NCI-H226 (cell line): ENCODE measurements around the gene DTX1.
"Not testable (repeated sequence)": the region's sequence is repeated elsewhere in the genome, so short reads cannot be mapped to it uniquely, and the experiment has no call there.

ENCODE experiments used
- DNase-seq: peaks from one replicate; pipeline ENCODE4 v3.0.0-alpha.2; 2015

DTX1 gene

GRCh38 chr12:113097716-113098440 is 41.3 kb downstream of the DTX1 start:
- DNase-seq, result no peak

GRCh38 chr12:113098441-113099028 is 42.0 kb downstream of the DTX1 start:
- peak; percentile 68 for DNase-seq

DNA sequence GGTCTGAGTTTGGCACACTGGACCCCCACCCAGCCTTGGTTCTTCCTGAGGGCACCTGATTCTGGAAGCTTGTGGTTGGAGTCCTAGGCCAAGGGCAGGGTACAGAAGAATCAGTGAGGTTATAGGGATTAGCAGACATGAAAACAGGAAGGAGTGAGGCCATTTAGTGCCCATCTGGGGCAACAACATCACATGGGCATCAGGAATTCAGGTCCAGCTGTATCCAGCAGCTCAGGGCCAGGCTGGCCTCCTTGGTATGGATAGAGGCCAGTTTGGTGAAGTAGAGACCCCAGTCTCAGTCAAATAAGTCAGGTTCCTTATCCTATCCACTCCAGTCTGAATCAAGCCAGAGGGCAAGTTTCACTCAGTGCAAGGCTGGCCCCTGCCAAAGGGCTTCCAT is 42.8 kb downstream of the DTX1 start:
- DNase-seq, result no peak

GRCh38 chr12:113099764-113100163 is 43.2 kb downstream of the DTX1 start:
- no peak for DNase-seq

DNA sequence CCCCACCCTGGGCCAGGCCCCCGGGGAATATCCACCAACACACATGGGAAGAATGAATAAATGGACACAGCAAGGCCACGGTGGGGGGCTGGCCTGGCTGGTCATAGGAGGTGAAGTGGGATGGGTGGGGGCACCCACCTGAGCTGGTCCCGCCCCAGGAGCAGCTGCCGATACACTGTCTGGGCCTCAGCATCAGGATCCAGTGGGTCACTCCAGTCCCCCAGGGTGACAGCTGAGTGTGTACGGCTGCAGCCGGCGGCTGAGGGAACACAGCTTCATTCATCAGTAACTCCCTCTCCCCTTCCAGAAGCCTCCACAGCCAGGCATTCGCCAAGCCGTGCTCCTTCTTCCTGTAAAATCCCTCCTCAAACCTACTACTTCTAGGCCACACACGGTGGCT is 45.2 kb downstream of the DTX1 start:
- DNase-seq, result no peak

DNA sequence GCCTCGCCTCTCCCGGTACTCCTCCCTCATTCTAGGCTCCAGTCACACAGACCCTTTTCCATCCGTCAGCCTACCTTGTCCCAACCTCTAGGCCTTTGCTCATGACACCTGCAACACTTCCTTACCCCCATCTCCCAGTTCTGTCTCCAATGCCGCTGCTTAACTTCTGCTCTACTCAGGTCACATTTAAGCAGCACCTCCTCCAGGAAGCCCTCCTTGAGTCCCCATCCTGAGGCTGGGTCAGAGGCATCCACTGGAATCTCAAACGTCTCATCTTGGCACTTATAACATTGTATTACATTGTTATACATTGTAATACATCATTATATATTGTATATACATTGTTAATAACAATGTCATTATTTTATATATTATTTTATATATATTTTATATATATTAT is 46.3 kb downstream of the DTX1 start:
- DNase-seq, result no peak

DNA sequence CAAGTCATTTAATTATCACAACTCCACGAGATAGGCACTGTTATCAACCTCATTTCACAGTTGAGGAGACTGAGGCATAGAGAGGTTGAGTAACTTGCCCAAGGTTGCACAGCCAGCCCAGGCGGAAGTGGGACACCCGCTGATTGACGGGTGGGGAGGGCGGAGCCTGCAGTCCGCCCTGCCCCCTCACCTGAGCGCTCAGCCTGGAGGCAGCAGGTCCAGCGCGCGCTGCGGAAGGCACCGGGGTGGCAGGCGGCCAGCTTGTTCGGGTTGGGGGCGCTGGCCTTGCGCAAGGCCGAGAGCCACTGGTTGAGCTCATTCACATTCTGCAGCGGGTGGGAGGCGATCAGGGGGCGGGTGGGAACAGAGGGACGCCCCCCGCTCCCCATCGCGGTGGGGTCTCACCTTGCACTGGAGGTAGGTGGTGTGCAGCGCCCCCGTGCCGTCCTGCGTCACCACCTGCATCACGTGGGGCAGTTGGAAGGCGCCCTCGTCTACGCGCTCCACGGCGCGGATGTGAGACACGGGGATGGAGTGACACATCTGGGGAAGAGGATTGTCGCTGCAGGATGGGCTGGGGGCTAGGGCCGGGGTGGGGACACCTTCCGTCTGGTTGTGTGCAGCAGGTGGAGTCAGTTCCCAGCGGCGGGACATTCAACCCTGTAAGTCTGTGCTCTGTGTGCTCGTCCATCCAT is 47.4 kb downstream of the DTX1 start:
- no peak for DNase-seq

DNA sequence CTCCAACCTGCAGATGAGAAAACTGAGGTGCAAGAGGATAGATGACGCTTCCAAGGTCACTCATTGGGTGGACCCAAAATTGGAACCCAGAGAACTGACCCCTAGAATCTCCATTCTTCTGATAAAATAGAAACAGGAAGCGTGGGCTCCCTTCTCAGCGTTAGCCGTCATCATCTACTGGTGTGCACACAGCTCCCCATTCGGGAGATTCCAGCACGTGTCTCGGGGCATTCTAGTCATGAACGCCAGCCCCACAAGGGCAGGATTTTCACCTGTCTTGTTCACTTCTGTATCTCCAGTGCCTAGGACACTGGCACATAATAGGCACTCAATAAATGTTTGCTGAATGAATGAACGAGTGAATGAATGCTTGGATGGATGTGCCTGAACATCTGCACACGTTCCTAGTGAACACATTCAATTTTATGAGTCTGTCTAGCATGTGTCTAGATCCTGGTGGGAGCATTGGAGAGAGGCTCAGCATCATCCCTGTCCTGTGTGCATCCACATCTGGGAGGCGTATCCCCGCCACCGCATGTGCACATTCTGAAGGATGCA is 48.5 kb downstream of the DTX1 start:
- no peak for DNase-seq

DNA sequence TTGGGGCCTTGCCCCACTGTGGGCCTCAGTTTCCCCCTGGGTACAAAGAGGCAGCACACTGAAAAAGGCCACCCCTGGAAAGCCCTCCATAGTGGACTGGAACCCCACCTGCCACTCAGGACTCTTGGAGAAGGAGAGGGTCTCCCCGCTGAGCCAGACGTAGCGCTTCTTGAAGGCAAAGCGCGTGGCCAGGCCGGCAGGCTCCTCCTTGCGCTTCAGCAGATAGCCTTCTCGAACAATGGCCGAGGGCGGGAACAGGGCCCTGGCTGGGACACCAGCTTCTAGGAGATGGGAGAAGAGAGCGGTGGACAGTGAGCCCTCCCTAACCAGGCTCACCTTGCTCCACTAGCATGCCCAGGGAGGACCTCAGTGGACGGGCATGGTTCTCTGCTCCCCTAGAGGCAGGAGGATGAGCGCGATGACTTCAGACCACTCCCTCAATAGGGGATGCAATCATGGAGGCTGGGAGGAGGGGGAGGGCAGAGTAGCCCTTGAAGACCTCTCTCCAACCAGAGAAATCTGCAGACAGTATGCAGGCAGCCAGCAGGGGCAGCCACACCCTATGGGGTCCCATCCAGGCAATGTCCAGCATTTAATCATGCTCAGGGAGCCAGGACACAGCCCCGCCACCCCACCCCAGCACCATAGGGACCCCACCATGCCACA is 49.2 kb downstream of the DTX1 start:
- DNase-seq, result no peak

- no peak for DNase-seq
Observed at GRCh38 chr12:113106361-113106760, 49.8 kb downstream of the DTX1 start.

GRCh38 chr12:113108308-113108707 is 51.8 kb downstream of the DTX1 start:
- no peak for DNase-seq

GRCh38 chr12:113109360-113109759 is 52.8 kb downstream of the DTX1 start:
- no peak for DNase-seq

DNA sequence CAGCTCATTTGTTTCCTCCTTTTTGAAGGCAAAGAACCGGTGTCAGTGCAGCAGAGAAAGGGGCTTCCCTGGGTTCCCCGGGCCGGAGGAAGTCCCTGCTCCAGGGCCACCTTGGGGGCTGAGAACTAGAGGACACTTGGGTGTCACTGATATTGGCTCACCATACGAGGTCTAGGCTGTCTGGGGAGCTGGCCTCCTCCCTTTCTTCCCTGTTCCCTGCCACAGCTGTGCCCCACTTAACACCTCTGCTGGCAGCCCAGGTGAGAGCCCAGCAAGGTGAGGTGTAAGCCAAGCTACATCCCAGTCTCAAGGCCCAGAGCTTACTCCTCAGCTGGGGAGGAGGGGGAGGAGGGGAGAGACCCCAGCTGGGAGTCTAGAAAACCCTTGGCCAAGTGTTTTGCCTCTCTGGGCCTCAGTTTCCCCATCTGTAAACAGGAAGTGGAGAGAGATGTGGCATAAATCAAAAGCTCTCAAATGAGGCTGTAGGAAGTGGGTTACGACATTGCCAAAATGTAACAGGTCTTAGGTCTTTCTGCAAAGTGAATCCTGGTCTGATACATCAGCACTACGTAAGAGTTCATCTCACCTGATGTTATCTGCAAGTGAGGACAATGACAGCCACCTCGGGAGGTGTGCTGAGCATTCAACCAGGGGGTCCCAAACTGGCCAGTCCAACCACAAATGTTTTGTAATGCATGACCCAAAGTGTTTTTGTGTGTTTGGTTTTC is 53.5 kb downstream of the DTX1 start:
- no peak for DNase-seq

DNA sequence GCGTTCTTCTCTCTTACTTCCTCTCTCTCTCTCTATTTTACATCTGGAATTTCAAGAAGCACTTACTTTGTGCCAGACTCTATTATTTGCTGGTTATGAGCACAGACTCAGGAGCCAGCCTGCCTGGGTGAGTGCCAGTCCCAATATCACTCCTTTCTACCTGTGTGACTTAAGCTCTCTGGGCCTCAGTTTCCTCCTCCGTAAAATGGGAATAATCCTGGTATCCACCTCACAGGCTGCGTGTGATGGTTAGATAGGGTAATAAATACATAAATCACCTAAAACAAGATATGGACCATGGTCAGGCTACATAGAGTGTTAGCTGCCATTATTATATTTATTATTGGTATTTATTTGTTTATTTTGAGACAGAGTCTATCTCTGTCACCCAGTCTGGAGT is 54.7 kb downstream of the DTX1 start:
- no peak for DNase-seq

DNA sequence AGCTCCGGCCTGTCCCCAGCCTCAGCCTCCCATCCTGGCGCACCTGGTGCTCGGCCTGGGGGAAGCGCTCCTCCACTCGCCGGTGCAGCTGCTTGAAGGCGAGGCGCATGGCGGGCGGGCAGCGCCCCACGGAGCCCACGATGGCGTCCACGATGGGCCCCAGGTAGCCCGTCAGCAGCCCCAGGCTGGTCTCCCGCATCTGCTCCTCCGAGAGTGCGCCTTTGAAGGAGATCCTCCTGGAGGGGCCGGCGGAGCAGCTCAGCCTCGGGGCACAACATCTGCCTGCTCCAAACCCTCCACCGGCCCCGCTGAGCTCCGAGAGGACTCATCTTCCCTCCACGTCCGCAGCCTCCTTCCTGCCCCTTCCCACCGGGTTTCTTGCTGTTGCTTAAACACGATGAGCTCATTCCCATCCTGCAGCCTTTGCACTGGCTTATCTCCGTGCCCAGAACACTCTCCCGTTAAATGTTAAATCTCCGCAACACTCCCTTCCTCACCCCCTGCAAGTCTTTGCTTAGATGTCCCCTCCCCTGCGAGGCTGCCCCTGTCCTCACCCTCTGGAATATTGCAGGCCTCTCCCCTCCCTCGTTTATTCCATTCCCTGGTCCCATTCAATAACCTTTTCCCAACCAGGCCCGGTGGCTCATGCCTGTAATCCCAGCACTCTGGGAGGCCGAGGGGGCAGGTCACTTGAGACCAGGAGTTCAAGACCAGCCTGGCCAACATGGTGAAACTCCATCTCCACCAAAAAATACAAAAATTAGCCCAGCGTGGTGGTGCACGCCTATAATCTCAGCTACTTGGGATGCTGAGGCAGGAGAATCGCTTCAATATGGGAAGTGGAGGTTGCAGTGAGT is 55.7 kb downstream of the DTX1 start:
- DNase-seq, result no peak

- no peak for DNase-seq
Observed at GRCh38 chr12:113113397-113113796, 56.9 kb downstream of the DTX1 start.

- no peak for DNase-seq
Observed at GRCh38 chr12:113114447-113115178, 58.1 kb downstream of the DTX1 start.

DNA sequence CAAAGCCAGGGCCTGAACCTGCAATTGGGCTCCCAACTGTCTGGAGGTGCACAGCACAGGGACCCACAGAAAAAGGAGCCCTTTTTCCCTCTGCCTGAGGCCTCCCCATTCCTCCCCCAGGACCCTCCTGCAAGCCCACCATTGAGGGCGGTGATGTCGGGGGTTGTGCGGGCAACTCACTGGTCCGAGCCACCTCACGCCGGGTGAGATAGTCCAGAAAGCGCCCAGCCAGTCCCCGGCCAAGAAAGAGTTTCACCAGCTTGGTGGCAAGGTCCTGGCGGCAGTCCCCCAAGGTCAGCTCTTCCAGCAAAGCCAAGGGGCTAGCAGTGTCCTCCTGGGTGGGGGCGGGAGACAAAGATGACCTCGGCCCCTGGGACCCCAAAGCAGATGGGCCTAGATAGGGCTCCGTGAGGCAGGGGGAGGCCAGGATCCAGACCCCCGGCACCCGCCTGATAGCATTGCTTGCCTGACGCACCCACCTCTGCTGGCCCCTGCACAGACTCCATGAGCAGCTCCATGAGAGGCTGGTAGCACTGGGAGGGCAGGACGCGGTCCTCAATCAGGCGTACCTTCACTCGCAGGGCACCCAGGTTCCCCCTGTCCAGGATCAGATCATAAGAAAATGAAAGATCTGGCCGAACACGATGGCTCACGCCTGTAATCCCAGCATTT is 59.1 kb downstream of the DTX1 start:
- DNase-seq, result no peak

- no peak for DNase-seq
Observed at GRCh38 chr12:113116875-113117274, 60.3 kb downstream of the DTX1 start.

GRCh38 chr12:113117684-113118083 is 61.2 kb downstream of the DTX1 start:
- DNase-seq, result not testable (repeated sequence)
